Measurements from ENCODE around the gene PCNX4.

GRCh38 chr14:60093080-60093479 is 1.4 kb downstream of the PCNX4 start:
- TF ChIP-seq CTCF (IDR thresholded peaks at IDR 0.05; ENCODE audit: low read length) (no peak), EZH2 (IDR thresholded peaks at IDR 0.05; ENCODE audit: borderline replicate concordance, low read length) (no peak)

All from OCI-LY1 (cell line).